Measurements from ENCODE around the gene FUT9.

DNA sequence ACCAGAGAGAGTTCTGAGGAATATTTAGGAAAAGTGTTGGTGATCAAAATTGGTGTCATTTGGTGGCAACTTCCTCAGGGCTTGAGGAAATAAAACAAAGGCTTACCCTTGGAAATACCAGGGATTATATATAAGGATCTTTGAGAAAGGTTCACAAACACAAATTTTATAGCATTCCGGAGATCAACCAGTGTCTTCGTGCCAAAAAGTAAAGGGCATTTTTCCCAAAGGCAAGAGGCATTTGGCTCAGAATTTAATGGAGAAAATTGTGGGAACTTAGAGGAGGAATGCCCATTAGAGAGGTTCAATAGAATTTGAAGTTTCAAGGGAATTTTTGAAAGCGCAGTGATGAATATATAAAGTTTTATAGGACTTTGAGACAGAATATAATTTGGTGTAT, 179.5 kb downstream of the FUT9 start:
- TF ChIP-seq, protein P1, sequence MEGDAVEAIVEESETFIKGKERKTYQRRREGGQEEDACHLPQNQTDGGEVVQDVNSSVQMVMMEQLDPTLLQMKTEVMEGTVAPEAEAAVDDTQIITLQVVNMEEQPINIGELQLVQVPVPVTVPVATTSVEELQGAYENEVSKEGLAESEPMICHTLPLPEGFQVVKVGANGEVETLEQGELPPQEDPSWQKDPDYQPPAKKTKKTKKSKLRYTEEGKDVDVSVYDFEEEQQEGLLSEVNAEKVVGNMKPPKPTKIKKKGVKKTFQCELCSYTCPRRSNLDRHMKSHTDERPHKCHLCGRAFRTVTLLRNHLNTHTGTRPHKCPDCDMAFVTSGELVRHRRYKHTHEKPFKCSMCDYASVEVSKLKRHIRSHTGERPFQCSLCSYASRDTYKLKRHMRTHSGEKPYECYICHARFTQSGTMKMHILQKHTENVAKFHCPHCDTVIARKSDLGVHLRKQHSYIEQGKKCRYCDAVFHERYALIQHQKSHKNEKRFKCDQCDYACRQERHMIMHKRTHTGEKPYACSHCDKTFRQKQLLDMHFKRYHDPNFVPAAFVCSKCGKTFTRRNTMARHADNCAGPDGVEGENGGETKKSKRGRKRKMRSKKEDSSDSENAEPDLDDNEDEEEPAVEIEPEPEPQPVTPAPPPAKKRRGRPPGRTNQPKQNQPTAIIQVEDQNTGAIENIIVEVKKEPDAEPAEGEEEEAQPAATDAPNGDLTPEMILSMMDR (IDR thresholded peaks at IDR 0.05), result no peak
- no peak for TF ChIP-seq POLR2A (IDR thresholded peaks at IDR 0.05)
